HepG2 (cell line): ENCODE results near the gene BDH2. TPM values are rescaled to one million over a fixed set of nuclear protein-coding genes. Genes with fewer than 3 reads are reported as not detected.

ENCODE experiments used
- ARID4A ChIP-seq: sonication (generic); formaldehyde crosslinking; IDR thresholded peaks from 2 replicates; pipeline ENCODE4 v1.5.0; 2020; ENCODE audit warnings: mild to moderate bottlenecking, missing genetic modification reagents, borderline replicate concordance
- MED8 ChIP-seq: sonication (generic); formaldehyde crosslinking; IDR thresholded peaks from 2 replicates; pipeline ENCODE4 v1.8.1; 2023; ENCODE audit warnings: mild to moderate bottlenecking, missing genetic modification reagents; ENCODE audit not compliant: insufficient replicate concordance
- PRDM10 ChIP-seq: sonication (generic); formaldehyde crosslinking; IDR thresholded peaks from 2 replicates; pipeline ENCODE4 v1.4.0; 2020; ENCODE audit warnings: low read depth, missing genetic modification reagents
- RBAK ChIP-seq: sonication (generic); formaldehyde crosslinking; IDR thresholded peaks from 2 replicates; pipeline ENCODE4 v1.5.1; 2020; ENCODE audit warnings: mild to moderate bottlenecking, missing genetic modification reagents
- SOX6 ChIP-seq, 2 experiments: fragments of 450-650 bp in 1 of 2; sonication (generic) in 1 of 2; formaldehyde crosslinking in 1 of 2; IDR thresholded peaks; 2 replicates each; pipeline versions ENCODE4 v1.4.0 to v1.6.1; 2017 to 2020; ENCODE audit warnings: antibody characterized with exemption in 1 of 2, mild to moderate bottlenecking in 1 of 2, missing genetic modification reagents in 1 of 2
- ZNF142 ChIP-seq: sonication (generic); formaldehyde crosslinking; IDR thresholded peaks from 2 replicates; pipeline ENCODE4 v1.4.0; 2020; ENCODE audit warnings: missing genetic modification reagents
- ZNF329 ChIP-seq: sonication (generic); formaldehyde crosslinking; IDR thresholded peaks from 2 replicates; pipeline ENCODE4 v1.9.0; 2021; ENCODE audit warnings: low read depth, mild to moderate bottlenecking, missing genetic modification reagents
- ZNF547 ChIP-seq: sonication (generic); formaldehyde crosslinking; IDR thresholded peaks from 2 replicates; pipeline ENCODE4 v1.5.1; 2020; ENCODE audit warnings: mild to moderate bottlenecking, missing genetic modification reagents
- ZNF670 ChIP-seq: sonication (generic); formaldehyde crosslinking; IDR thresholded peaks from 2 replicates; pipeline ENCODE4 v1.8.0; 2022; ENCODE audit warnings: mild to moderate bottlenecking, missing genetic modification reagents, borderline replicate concordance
- polyA plus RNA-seq, 8 experiments: library from polyadenylated mRNA; depleted of rRNA in 3 of 8; stranded (reverse) in 7 of 8; unstranded in 1 of 8; fragments of >200 nt; fragmentation: Illumina TruSeq in 4 of 8; extraction: Trizol in 4 of 8; gene quantifications; 2 replicates each; pipeline versions ENCODE4 v1.2.1 to v1.2.3, GENCODE V29; 2011 to 2016; ENCODE audit warnings: low read depth in 4 of 8, missing spikeins in 1 of 8, mixed read lengths in 1 of 8; ENCODE audit not compliant: insufficient read depth in 1 of 8
- total RNA-seq, 5 experiments: library from RNA; depleted of rRNA; stranded (reverse); fragments of >200 nt; fragmentation: Illumina TruSeq; extraction: Trizol; gene quantifications; 2 replicates each; pipeline ENCODE4 v1.2.3, GENCODE V29; 2016; ENCODE audit warnings: low read depth in 1 of 5
- TF ChIP-seq, protein P1 (sequence below): sonication (generic); formaldehyde crosslinking; IDR thresholded peaks from 2 replicates; pipeline ENCODE4 v1.4.0; 2020; ENCODE audit warnings: mild to moderate bottlenecking, missing genetic modification reagents
- TF ChIP-seq, protein P2 (sequence below): sonication (generic); formaldehyde crosslinking; IDR thresholded peaks from 2 replicates; pipeline ENCODE4 v1.5.0; 2020; ENCODE audit warnings: missing genetic modification reagents

The BDH2 gene
- total and polyA plus RNA-seq, 2 of the 13 experiments (the other 11 are each of a cell fraction or from before 2014, with no cell fraction given), result 34.8 to 46.2 TPM

GRCh38 chr4:103075435-103075893 is 24.2 kb downstream of the BDH2 start (continued):
- TF ChIP-seq ZNF142, result 0 out of 2 replicates have a peak, but pooled peaks have one; percentile 19
- no peak; the same call in 1 of the 2 replicates for TF ChIP-seq ZNF670
- peak; percentile 65; the same call in 1 of the 2 replicates for TF ChIP-seq ARID4A
- no peak for TF ChIP-seq SOX6 (IDR thresholded peaks at IDR 0.05)
- TF ChIP-seq SOX6 (CRISPR knock-in tag; IDR thresholded peaks at IDR 0.05), result peak; percentile 88
- TF ChIP-seq ZNF547 (CRISPR knock-in tag), result no peak
- TF ChIP-seq, protein P1, sequence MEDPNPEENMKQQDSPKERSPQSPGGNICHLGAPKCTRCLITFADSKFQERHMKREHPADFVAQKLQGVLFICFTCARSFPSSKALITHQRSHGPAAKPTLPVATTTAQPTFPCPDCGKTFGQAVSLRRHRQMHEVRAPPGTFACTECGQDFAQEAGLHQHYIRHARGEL (CRISPR knock-in tag), result no peak
- peak; percentile 78; the same call in 1 of the 2 replicates for TF ChIP-seq RBAK (CRISPR knock-in tag)
- TF ChIP-seq, protein P2, sequence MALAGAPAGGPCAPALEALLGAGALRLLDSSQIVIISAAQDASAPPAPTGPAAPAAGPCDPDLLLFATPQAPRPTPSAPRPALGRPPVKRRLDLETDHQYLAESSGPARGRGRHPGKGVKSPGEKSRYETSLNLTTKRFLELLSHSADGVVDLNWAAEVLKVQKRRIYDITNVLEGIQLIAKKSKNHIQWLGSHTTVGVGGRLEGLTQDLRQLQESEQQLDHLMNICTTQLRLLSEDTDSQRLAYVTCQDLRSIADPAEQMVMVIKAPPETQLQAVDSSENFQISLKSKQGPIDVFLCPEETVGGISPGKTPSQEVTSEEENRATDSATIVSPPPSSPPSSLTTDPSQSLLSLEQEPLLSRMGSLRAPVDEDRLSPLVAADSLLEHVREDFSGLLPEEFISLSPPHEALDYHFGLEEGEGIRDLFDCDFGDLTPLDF, result no peak
- no peak for TF ChIP-seq PRDM10 (CRISPR knock-in tag)
- no peak for TF ChIP-seq MED8
- TF ChIP-seq ZNF329 (CRISPR knock-in tag), result no peak
